Measurements from ENCODE around the gene MAST2.
"Not testable (repeated sequence)": the region's sequence is repeated elsewhere in the genome, so short reads cannot be mapped to it uniquely, and the experiment has no call there.

MAST2 gene

DNA sequence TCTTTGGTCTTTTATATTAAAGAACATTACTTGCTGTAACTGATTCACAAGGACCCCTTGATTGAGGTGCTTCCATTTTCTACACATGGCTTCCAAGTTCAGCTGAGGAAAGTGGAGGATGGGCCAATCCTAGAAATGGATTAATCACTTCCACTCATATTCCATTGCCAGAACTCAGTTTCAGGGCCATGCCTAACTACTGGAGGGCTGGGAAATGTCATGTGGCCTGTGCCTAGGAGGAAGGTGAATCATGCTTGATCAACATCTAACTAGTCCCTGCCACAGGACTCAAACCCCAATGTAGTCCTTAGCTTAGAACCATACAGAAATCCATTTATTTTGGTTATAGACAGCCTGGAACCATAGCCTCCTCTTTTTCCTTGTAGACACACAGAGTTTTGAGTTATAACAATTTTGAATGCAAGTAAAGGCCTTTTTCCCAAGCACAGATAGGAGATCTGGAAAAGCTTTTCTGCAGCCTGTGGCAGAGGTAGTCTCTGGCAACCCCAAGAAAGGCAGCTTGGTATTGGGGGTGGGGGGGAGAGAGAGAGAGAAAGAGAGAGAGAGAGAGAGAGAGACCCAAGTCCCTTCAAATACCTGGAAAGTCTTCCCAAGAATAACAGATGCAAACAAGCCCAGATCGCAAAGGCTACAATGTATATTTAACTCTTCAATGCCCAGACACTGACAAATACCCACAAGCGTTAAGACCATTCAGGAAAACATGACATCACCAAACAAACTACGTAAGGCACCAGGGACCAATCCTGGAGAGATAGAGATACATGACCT lies 12.5 kb downstream of the MAST2 start:
- no peak for DNase-seq

DNA sequence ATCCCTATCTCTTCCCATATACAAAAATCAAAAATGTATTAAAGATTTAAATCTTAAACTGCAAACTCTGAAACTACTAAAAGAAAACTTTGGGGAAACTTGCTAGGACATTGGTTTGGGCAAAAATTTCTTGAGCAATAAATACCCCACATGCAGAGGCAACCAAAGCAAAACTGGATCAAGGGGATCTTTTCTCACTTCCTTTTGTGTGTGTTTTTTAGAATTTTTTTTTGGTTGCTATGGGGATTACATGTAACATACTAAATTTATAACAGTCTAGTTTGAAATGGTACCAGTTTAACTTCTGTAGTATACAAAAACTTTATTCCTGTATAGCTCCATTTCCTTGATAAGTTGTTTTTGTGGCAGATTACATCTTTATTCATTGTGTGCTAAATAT lies 16.8 kb downstream of the MAST2 start:
- DNase-seq: no peak

DNA sequence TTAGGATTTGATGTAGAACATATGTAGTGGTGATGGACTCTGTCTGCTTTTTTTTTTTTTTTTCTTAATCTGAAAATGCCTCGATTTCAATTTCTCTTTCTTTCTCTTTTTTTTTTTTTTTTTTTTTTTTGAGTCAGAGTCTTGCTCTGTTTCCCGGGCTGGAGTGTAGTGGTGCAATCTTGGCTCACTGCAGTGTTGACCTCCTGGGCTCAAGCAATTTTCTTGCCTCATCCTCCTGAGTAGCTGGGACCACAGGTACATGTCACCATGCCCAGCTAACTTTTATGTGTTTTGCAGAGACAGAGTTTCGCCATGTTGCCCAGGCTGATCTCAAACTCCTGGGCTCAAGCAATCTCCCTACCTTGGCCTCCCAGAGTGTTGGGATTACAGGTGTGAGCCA lies 17.4 kb downstream of the MAST2 start:
- no peak for DNase-seq

DNA sequence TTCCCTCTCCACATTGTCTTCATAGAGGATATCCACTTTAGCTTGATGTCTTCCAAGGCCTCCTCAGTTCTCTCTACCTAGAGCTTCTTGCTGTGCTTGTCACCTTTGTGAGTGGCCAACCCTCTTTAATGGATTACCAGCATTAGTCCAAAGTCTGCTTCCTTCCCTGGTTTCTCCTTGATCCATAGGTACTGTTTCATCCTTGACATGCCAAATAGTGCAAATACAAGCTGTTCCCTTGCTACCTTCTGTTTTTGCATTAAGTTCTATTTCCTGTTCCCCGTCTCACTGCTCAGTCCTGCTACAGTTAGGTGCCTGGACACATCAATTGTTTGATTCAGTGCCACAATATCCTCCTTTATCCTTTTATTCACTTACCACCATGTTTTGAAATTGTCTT lies 19.2 kb downstream of the MAST2 start:
- no peak for DNase-seq

DNA sequence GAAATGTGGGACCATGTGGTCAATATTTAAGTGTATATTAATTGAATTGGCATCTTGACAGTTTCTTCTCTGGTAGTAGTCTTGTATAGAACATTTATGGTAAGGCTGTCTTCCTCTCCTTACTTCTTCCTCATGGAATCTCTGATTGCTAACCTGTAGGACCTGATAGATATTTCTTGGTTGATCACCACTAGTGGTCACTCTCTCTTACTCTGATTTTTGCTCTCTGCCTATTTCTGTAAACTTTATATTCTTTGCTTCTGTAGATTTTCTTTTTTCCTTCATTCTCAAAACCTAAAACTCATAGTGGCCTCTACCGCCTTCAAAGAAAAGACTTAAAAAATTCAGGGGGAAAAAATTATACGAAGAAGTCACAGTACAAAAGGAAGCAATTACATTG lies 21.2 kb downstream of the MAST2 start:
- DNase-seq: no peak

DNA sequence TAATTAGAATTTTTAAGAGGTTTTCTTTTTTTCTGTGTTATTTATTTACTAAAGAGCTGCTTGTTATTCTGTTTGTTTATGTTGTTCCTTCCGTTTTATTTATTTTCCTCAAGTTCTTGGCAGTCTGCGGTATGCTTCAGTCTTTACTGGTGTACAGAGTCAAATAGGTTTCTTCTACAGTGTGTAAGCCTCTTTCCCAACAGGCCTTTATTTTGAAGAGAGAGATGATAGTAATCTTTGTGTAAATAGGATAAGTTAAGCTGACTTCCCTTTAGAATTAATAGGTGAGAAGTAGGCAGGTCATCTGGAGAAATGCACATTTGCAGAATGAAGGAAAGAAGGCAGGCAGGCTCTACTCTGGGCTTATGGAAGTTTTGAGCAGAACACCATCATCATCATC lies 23.8 kb downstream of the MAST2 start:
- no peak for DNase-seq

DNA sequence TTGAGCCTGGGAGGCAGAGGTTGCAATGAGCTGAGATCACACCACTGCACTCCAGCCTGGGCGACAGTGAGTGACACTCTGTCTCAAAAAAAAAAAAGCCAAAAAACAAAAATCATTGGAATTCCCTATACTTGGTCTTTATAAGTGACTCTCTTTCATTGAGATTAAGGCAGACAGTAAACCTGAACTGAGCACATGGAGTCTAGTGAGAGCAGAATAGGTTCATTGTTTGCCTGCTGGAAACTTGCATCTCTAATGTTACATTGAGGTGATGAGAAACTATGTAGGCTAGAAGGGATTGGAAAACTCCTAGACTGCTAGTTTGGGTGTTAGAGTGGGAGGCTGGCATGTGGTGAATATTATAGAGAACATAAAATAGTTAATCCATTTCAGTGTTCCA lies 25.4 kb downstream of the MAST2 start:
- no peak for DNase-seq

DNA sequence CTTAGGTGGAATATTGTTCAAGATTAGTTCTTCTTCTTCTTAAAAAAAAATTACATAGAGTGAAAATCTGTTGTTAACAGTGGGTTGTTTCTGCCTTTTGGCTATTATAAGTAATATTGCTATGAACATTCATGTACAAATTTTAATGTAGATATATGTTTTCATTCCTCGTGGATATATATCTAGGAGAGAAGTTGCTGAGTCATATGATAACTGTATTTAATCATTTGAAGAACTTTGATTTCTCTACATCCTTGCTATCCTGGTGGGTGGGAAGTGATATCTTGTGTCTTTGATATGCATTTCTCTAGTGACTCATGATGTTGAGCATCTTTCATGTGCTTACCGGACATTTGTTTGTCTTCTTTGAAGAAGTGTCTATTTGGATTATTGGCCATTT lies 29.9 kb downstream of the MAST2 start:
- DNase-seq: no peak

DNA sequence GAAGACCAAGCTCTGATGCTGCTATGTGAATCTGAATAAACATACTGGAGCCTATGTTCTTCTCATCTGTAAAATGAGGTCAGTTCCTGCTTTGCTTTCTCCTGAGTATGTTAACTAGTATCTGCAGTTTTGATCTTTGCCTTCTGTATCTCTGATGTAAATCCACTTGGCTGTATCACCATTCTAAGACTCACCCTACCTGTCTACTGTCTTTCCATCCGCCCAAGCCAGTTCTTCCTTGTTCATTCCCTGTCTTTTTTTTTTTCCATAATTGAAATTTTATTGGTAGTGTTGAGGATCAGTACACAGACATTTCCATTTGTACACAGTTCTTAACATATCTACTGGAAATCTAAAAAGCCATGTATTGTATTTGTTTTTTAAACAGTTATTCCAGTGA lies 31.3 kb downstream of the MAST2 start:
- no peak for DNase-seq

DNA sequence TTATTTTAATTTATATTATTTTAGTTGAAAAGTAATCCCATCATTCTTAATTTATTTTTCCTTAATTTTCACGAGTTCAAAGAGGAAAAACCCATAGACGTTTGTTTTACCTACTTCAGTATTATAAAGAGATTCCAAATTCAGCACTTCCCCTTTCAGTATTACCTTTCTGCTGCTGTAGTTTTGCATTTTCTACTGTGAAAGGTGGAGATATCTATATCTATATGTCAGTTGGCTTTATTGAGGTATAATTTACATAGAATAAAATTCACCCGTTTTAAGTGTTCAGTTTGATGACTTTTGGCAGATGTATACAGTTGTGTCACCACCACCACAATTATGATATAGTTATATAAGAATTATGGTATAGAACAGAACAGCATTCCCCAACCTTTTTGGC lies 33.0 kb downstream of the MAST2 start:
- DNase-seq: no peak

DNA sequence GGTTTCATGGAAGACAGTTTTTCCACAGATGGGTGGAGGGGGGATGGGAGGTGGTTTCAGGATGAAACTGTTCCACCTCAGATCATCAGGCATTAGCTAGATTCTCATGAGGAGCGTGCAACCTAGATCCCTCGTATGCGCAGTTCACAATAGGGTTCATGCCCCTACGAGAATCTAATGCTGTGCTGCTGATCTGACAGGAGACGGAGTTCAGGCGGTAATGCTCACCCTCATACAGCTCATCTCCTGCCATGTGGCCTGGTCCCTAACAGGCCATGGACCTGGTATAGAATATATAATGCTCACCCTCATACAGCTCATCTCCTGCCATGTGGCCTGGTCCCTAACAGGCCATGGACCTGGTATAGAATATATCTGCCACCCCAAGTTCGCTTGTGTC lies 33.4 kb downstream of the MAST2 start:
- not testable (repeated sequence) for DNase-seq

DNA sequence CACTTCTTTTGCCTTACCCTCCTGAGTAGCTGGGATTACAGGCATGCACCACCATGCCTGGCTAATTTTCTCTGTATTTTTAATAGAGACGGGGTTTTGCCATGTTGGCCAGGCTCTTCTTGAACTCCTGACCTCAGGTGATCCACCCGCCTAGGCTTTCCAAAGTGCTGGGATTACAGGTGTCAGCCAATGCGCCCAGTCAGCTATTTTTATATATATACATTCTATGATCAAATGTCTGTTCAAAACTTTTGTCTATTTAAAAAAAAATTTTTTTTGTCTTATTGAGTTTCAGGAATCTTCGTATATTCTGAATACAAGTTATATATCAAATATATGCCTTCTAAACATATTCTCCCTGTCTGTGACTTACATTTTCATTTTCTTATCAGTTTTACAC lies 34.9 kb downstream of the MAST2 start:
- not testable (repeated sequence) for DNase-seq

DNA sequence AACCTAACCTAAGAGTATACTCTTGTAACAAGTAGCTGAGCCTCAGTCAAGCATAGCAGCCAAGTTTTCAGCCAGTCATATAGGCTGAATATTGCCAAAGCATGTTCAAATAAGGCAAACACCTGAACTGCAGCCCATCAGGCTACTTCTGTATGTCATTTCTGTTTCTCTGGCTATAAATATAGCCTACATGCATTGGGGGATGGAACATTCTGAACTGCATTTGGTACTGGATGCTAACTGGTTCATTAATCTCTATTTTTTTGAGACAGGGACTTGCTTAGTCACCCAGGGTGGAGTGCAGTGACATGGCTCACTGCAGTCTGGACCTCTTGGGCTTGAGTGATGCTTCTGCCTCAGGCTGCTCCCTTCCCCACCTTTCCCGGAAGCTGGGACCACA lies 37.3 kb downstream of the MAST2 start:
- no peak for DNase-seq

DNA sequence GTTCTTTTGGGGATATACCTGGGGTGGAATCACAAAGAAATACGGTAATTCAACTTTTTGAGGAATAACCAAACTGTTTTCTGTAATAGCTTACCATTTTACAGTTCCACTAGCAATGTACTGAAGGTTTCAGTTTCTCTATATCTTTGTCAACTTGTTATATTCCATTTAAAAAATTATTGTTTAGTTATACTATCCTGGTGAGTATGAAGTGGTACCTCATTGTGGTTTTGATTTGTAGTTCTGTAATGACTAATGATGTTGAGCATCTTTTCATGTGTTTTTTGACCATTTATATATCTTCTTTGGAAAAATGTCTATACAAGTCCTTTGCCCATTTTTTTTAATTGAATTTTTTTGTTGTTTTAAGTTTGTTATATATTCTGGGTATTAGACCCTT lies 39.4 kb downstream of the MAST2 start:
- no peak for DNase-seq

DNA sequence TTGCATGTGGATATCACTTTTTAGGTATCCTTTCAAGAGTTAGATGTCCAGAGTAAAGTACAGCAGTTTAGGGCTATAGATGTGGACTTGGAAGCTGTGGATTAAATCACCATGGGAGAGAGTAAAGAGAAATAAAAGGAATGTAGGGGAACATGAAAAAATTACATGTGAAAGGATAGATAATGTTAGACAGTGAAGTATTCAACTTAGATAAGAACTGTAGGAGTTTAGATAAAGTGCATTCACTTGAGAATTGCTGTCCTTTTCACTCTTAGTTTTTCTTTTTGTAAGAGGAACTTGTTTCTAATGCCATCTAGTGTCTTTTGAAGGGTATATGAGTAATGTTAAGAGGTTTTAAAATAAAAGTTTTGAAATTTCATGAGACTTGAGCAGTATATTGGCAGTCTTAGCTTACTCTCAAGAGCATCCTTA lies 40.1 kb downstream of the MAST2 start:
- no peak for DNase-seq

DNA sequence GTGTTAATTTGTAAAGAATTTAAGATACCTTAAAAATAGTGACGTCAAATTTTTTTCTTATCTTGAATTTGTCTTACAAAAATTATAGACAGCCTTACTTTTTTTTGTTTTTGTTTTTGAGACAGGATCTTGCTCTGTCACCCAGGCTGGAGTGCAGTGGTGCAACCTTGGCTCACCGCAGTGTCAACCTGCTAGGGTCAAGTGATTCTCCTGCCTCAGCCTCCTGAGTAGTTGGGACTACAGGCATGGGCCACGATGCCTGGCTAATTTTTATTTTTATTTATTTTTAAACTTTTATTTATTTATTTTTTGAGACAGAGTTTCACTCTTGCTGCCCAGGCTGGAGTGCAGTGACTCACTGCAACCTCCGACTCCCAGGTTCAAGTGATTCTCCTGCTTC lies 40.6 kb downstream of the MAST2 start:
- not testable (repeated sequence) for DNase-seq

DNA sequence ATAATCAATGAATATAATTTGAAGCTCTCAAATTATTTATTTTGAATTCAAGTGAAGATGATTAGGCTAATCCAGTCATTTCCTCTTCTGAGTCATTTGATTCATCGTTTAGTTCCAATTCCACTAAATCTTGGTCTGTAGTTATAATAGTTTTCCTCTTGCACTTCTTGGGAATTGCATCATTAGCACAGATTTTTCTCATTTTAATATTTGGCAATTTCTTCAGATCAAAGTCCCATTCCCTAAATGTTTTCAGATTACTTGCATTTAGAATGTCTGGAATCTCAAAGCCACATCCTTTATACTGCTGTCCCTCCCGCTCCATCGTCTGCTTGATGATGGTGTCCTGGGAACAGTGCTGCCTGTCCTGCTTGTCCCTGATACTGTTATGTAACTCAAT lies 43.5 kb downstream of the MAST2 start:
- no peak for DNase-seq

DNA sequence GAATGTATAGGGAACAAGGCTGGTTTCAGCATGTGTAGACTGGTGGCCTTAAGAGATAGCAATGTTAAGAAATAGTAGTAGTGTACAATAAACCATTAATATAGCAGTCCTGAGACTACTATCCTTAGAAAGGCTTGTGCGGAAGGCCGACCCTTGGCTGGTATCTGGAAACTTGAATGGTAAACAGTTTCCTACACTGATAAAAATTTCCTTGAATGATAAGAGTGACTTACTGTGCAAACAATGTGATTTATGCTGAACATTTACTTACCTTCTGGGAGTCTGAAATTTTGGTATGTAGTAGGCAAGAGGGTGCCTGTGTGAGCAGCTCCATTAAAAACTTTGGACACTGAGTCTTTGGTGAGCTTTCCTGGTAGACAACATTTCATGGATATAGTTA lies 44.7 kb downstream of the MAST2 start:
- DNase-seq: no peak

DNA sequence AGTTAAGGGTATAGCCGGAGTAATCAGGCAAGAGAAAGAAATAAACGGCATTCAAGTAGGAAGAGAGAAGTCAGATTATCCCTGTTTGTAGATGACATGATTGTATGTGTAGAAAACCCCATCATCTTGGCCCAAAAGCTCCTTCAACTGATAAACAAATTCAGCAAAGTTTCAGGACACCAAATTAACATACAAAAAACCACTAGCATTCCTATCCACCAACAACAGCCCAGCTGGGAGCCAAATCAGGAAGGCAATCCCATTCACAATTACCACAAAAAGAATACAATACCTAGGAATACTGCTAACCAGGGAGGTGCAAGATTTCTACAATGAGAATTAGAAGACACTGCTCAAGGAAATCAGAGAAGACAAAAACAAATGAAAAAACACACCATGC lies 45.3 kb downstream of the MAST2 start:
- no peak for DNase-seq

DNA sequence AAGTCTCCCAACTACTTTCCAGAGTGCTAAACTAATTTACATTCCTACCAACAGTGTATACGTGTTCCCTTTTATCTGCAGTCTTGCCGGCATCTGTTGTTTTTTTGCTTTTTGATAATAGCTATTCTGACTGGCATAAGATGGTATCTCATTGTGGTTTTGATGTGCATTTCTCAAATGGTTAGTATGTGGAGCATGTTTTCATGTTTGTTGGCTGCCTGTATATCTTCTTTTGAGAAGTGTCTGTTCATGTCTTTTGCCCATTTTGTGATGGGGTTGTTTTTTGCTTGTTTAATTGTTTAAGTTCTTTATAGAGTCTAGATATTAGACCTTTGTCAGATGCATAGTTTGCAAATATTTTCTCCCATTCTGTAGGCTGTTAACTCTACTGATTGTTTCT lies 46.6 kb downstream of the MAST2 start:
- no peak for DNase-seq

DNA sequence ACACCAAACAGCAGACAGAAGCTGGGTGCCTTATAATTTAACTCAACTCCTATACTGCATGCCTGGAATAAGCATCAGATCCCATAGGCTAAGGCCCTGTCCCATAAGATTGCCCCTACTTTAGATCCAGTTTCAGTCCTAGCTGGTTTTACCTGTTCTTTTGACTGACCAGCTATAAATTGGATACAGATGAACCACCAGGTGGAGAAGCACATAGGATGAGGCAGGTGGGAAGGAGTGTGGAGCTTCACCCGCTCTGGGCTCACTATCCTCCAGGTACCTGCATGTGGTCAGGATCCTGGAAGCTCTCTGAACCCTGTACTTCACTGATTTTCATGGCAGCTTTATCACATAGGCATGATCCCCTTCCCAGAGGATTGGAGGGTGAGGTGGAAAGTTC lies 51.3 kb downstream of the MAST2 start:
- DNase-seq: no peak

DNA sequence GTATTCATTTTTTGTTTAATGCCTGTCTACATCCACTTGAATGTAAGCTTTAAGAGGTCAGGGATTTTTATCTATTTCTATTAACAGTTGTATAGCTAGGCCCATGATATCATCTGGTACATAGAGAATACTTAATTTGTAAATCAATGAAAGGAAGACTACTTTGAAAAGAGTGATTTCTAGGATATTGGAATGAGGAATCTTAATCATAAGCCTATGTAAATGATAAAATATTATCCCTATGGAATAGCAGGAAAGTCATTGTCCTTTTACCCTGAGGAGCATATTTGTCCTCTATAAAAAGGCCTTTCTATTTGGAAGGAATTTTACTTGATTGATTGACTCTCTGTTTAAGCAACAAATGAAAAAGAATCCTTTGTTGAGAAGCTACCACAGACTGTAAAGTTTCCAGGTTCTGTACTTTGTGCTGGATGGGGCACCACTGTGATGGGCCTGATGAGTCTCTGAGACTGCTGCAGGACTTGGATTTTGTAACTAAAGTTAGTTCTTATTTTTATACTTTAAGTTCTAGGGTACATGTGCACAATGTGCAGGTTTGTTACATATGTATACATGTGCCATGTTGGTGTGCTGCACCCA lies 53.8 kb downstream of the MAST2 start:
- DNase-seq: no peak

DNA sequence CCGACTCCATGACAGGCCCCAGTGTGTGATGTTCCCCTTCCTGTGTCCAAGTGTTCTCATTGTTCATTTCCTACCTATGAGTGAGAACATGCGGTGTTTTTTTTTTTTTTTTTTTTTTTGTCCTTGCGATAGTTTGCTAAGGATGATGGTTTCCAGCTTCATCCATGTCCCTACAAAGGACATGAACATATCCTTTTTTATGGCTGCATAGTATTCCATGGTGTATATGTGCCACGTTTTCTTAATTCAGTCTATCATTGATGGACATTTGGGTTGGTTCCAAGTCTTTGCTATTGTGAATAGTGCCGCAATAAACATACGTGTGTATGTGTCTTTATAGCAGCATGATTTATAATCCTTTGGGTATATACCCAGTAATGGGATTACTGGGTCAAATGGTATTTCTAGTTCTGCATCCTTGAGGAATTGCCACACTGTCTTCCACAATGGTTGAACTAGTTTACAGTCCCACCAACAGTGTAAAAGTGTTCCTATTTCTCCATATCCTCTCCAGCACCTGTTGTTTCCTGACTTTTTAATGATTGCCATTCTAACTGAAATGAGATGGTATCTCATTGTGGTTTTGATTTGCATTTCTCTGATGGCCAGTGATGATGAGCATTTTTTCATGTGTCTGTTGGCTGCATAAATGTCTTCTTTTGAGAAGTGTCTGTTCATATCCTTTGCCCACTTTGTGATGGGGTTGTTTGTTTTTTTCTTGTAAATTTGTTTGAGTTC lies 54.5 kb downstream of the MAST2 start:
- not testable (repeated sequence) for DNase-seq

DNA sequence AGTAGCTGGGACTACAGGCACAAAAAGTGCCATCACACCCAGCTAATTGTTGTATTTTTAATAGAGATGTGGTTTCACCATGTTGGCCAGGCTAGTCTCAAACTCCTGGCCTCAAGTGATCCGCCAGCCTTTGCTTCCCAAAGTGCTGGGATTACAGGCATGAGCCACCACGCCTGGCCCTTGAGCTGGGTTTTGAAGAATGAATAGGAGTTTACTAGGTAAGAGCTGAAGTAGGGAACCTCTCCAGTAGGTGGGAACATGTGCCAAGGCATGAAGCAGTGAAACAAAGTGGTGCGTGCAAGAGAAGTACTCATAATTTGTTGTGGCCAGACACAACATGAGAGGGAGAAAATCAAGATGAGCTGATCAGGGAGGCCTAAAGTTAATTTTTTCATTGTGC lies 55.8 kb downstream of the MAST2 start:
- no peak for DNase-seq

Measured in activated CD4-positive, alpha-beta T cell treated with anti-CD3 and anti-CD28 coated beads for 1 hour (primary cell).